ENCODE data around the gene KCNQ5.

The KCNQ5 gene

DNA sequence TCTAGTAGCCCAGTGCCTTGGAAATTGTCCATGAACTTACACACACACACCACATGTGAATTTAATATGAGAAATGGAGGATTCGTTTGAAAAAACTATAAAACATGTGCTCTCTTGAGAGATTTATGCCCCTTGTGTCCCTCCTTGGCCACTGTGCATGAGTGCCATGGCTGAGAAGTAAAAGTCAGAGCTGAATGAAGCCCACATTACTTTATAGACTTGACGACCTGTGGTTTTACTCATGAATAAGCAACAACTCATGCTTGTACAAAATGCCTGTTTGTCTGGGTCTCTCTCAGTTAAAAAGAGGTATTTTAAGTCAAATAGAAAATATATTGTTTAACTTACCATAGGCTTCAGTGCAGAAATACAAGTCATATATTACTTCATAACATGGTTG is 102.7 kb downstream of the KCNQ5 start:
- no peak overlapping the region for H3K4me3 Mint-ChIP-seq

DNA sequence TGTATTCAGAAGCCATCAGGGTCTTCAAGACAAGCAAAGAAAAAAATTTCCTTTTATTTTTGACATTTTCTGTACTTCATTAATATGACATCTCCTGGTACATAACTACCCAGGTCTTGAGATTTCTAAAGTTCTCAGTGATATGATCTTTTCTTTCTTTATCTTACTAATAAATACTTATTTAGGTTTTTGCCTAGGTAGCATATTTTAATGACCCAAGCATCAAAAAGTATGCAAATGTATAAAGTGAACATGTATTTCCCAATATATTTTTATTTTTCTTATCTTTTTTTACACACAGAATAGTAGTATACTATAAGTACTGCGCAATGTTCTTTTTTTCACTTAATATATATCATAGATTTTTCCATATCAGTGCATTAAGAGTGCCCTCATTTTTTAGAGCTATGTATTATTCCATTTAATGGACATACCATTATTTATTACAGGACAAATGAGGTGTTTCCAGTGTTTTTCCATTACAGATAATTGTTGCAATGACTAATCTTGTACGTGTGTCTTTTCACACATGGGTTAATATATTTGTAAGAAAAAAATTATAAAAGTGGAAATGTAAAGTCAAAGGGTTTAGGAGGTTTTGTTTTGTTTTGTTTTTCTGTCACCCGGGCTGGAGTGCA is 107.0 kb downstream of the KCNQ5 start:
- no peaks in the 10 kb centered on the region for H3K4me1 Mint-ChIP-seq (ENCODE audit: low read depth)

More for the DNA sequence above, 102.7 kb downstream of the KCNQ5 start:
- H3K4me1 Mint-ChIP-seq (ENCODE audit: low read depth), result no peaks in the 10 kb centered on the region
- no peaks in the 10 kb centered on the region for H3K36me3 Mint-ChIP-seq (ENCODE audit: low read depth)
- no peaks in the 10 kb centered on the region for H3K9me3 Mint-ChIP-seq
- no peak overlapping the region for H3K27ac Mint-ChIP-seq
- H3K27me3 Mint-ChIP-seq (ENCODE audit: low read depth), result no peaks in the 10 kb centered on the region

DNA sequence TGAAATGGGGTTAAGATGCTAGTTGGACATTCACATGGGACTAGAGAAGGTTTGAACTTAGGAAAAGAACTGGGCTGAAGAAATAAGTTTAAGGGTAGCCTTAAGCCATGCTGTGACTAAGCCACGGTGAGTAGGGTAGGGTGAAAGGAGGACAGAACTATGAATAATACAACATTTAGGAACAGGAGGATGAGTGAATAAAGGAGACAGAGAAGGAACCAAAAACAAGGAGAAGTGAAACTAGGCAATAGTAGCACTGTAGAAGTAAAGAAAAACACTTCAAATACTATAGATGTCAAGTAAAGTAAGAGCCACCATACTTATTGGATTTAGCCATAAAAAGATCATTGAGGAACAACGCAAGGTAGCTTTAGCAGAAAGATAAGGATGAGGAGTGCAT is 111.2 kb downstream of the KCNQ5 start:
- Mint-ChIP-seq H3K4me1 (ENCODE audit: low read depth) (no peaks in the 10 kb centered on the region), H3K9me3 (peaks cover 6% of the 10 kb centered on the region), H3K27ac (no peak overlapping the region), H3K36me3 (ENCODE audit: low read depth) (peaks cover 2% of the 10 kb centered on the region), H3K4me3 (no peak overlapping the region), H3K27me3 (ENCODE audit: low read depth) (no peaks in the 10 kb centered on the region)

More for the DNA sequence above, 107.0 kb downstream of the KCNQ5 start:
- Mint-ChIP-seq H3K9me3 (no peaks in the 10 kb centered on the region), H3K27me3 (ENCODE audit: low read depth) (no peaks in the 10 kb centered on the region), H3K36me3 (ENCODE audit: low read depth) (no peaks in the 10 kb centered on the region), H3K4me3 (no peak overlapping the region), H3K27ac (no peak overlapping the region)

DNA sequence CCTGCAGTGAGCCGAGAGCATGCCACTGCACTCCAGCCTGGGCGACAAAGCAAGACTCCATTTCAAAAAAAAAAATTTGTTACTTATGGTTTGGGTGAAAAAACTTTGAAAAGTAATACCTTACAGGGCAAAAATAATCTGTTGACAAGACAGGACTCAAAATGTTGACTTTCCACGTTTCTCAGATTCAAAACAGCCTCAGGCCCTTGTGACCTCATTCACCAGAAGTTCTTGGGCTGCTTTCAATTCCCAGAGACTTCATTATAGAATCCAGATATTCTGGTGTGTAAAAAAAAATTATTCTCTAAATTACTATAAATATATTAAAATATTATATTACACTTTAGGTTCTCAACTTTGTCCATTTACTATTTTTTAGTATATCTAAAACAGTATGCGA is 116.2 kb downstream of the KCNQ5 start:
- H3K36me3 Mint-ChIP-seq (ENCODE audit: low read depth), result peaks cover 2% of the 10 kb centered on the region
- H3K9me3 Mint-ChIP-seq, result peaks cover 6% of the 10 kb centered on the region
- no peak overlapping the region for H3K4me3 Mint-ChIP-seq
- peaks cover 24% of the 10 kb centered on the region for H3K4me1 Mint-ChIP-seq (ENCODE audit: low read depth)
- no peak overlapping the region for H3K27ac Mint-ChIP-seq
- H3K27me3 Mint-ChIP-seq (ENCODE audit: low read depth), result no peaks in the 10 kb centered on the region

DNA sequence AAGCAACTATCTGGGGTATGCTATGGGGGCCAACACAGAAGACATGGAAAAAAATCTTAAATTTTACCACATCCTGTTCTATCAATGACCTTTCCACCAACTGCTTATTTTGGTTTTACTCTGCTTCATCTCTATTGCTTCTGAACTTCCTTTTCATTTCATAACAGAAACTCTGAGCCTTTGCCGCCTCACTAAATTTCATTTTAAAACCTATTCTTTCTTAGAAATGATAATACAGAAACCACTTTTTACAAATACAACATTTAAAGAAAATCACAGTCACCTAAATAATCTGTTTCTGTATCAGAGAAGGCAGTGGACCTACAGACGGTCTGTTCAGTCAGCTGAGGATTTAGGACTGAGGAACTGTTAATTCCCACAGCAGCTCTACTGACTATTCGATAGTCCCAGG is 117.5 kb downstream of the KCNQ5 start:
- H3K4me1 Mint-ChIP-seq (ENCODE audit: low read depth), result peaks cover 24% of the 10 kb centered on the region
- H3K9me3 Mint-ChIP-seq, result peaks cover 6% of the 10 kb centered on the region
- no peaks in the 10 kb centered on the region for H3K27me3 Mint-ChIP-seq (ENCODE audit: low read depth)
- peaks cover 2% of the 10 kb centered on the region for H3K36me3 Mint-ChIP-seq (ENCODE audit: low read depth)
- H3K27ac Mint-ChIP-seq, result no peak overlapping the region
- H3K4me3 Mint-ChIP-seq, result no peak overlapping the region

DNA sequence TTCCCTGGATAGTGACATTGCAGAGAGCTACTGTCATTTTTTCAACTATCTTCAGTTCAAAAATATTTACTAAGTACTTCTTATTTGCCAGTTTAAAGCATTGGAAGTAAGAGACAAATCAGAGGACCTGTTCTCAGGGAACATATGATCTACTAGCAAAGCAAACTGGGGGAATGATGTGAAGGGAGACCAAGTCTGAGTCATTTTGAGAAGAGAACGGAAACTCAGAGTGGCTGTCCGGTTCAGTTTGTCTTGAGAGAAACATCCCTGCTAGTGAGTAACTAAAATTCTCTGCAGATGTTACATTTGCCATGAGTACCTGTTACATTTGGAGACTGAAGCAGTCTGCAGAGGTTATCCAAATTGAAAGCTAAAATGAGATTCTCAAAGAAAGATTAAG is 118.3 kb downstream of the KCNQ5 start:
- peak overlapping the region; percentile 53 for H3K27ac Mint-ChIP-seq
- H3K36me3 Mint-ChIP-seq (ENCODE audit: low read depth), result peaks cover 2% of the 10 kb centered on the region
- no peaks in the 10 kb centered on the region for H3K27me3 Mint-ChIP-seq (ENCODE audit: low read depth)
- no peak overlapping the region for H3K4me3 Mint-ChIP-seq
- peaks cover 6% of the 10 kb centered on the region for H3K9me3 Mint-ChIP-seq
- H3K4me1 Mint-ChIP-seq (ENCODE audit: low read depth), result peaks cover 24% of the 10 kb centered on the region

DNA sequence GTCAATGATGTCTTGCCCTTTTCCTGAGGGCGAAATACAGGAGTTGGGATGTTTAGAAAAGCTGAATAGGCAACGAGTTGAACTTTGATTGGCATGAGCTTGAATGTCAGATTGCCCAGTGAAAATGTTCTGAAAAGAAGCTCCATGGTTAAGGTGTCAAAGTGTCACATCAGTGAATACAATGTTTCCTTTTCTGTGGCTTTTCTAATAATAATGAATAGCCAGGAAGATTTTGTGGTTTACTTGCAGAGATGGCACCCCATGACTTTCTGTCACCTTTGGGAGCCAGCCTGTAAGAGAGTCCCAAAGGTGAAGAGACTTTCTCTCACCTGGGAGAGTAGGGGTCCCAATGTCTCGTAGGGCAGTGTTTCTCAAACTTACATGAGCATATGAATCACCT is 119.2 kb downstream of the KCNQ5 start:
- peaks cover 24% of the 10 kb centered on the region for H3K4me1 Mint-ChIP-seq (ENCODE audit: low read depth)
- peaks cover 5% of the 10 kb centered on the region for H3K9me3 Mint-ChIP-seq
- no peak overlapping the region for H3K4me3 Mint-ChIP-seq
- no peak overlapping the region for H3K27ac Mint-ChIP-seq
- H3K27me3 Mint-ChIP-seq (ENCODE audit: low read depth), result no peaks in the 10 kb centered on the region
- peaks cover under 1% of the 10 kb centered on the region for H3K36me3 Mint-ChIP-seq (ENCODE audit: low read depth)

DNA sequence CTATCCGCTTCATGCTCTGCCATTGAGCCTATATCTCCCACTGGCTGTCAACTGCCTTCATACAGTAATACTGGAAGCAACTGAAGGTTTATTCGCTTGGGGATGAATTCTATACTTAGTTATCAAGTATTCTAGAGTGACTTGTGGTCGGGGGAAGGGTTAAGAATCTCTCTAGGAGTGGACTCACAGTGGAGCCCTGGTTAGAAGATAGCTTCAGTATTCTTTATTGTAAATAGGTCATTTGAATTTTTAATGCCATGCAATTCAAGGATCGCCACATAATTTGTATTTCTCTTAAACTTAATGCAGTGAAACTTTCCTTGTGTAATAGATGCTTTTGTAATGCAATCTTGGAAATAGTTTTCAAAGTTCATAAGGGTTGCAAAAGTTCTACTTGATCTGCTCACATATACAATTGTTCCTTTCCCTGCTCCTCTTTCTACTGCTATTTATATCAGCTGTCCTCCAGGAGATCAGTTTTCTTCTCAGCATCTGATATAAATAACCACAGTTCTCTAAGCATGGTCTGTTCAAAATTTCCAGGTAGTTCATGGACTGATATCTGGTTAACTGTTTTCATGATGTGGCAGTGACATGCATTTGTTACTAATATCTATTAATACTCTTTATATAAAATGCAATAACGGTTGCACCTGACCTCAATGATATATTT is 120.3 kb downstream of the KCNQ5 start:
- Mint-ChIP-seq H3K36me3 (ENCODE audit: low read depth) (no peaks in the 10 kb centered on the region), H3K27ac (no peak overlapping the region), H3K27me3 (ENCODE audit: low read depth) (no peaks in the 10 kb centered on the region), H3K9me3 (peaks cover 3% of the 10 kb centered on the region), H3K4me3 (no peak overlapping the region), H3K4me1 (ENCODE audit: low read depth) (peaks cover 27% of the 10 kb centered on the region)

DNA sequence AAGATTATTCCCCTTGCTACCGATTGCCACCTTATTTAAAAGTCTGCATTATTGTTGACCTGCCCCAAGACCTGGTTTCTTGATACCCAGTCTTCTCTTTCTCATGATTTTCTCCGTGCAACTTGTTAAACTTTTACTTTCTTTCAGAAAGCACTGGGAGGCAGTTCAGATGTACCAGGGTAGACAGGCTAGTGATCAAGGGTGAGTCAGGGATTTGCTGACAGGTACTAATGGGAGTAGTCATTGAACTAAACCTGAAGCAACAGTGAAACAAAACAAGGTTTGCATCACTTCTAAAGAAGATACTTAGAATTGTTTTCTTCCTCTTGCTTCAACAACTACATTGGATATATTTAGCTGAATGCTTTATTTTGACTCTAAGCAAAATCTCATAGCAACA is 124.4 kb downstream of the KCNQ5 start:
- H3K27me3 Mint-ChIP-seq (ENCODE audit: low read depth), result no peaks in the 10 kb centered on the region
- peaks cover 3% of the 10 kb centered on the region for H3K4me1 Mint-ChIP-seq (ENCODE audit: low read depth)
- H3K36me3 Mint-ChIP-seq (ENCODE audit: low read depth), result no peaks in the 10 kb centered on the region
- H3K27ac Mint-ChIP-seq, result no peak overlapping the region
- H3K4me3 Mint-ChIP-seq, result no peak overlapping the region
- H3K9me3 Mint-ChIP-seq, result no peaks in the 10 kb centered on the region

DNA sequence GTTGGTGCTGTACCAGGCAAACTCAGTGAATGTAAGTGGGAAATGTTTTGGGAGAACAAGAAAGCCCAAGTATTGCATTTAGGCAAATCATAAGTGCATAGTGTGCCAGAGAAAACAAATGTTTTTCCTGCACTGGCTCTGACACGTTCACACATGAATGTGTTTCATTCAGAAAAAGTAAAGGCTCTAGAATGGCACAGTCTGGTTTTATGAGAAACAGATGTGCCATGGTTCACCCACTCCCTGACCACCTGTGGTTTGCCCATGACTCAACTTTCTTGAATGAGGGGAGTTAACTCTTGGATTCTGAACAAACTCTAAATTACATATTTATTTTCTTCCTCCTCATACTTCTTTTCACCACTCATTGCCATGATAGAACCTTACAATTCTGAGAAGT is 126.9 kb downstream of the KCNQ5 start:
- H3K27ac Mint-ChIP-seq, result no peak overlapping the region
- H3K27me3 Mint-ChIP-seq (ENCODE audit: low read depth), result no peaks in the 10 kb centered on the region
- no peak overlapping the region for H3K4me3 Mint-ChIP-seq
- no peaks in the 10 kb centered on the region for H3K9me3 Mint-ChIP-seq
- H3K36me3 Mint-ChIP-seq (ENCODE audit: low read depth), result no peaks in the 10 kb centered on the region
- H3K4me1 Mint-ChIP-seq (ENCODE audit: low read depth), result peaks cover 2% of the 10 kb centered on the region

DNA sequence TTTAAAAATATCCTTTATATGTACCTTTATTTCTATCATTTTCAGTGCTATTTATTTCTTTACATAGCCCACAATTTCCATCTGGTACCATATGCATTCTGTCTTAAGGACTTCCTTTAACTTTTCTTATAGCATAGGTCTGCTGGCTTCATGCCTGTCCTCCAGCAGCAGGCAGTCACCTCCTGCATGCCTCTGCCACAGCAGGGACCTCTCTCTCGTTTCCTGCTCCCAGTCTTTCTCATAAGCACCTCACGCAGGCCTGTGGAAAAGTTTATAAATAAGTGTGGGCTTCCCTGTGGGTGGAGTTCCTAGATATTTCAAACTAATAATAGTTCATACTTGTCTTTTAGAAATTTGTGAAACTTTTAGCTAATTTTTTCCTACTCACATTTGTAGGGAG is 133.9 kb downstream of the KCNQ5 start:
- no peaks in the 10 kb centered on the region for H3K27me3 Mint-ChIP-seq (ENCODE audit: low read depth)
- no peaks in the 10 kb centered on the region for H3K9me3 Mint-ChIP-seq
- no peak overlapping the region for H3K27ac Mint-ChIP-seq
- no peak overlapping the region for H3K4me3 Mint-ChIP-seq
- no peaks in the 10 kb centered on the region for H3K36me3 Mint-ChIP-seq (ENCODE audit: low read depth)
- H3K4me1 Mint-ChIP-seq (ENCODE audit: low read depth), result no peaks in the 10 kb centered on the region

DNA sequence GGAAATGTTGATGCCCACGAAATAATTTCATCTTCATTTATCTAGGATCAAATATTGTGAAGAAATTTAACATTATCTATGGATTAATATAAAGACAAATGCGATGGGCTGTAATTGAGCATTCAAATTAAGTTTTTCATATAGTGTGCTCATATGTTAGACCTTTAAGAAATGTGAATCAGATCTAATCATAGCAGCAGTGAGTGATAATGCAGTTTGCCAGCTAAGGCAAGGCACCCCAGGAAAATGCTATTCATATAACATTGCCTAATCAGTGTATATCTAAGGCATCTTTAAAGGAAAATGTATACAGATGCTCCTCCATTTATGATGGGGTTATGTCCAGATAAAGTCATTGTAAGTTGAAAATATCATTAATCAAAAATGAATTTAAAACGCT is 135.2 kb downstream of the KCNQ5 start:
- H3K4me1 Mint-ChIP-seq (ENCODE audit: low read depth), result no peaks in the 10 kb centered on the region
- H3K27me3 Mint-ChIP-seq (ENCODE audit: low read depth), result no peaks in the 10 kb centered on the region
- no peaks in the 10 kb centered on the region for H3K36me3 Mint-ChIP-seq (ENCODE audit: low read depth)
- H3K27ac Mint-ChIP-seq, result no peak overlapping the region
- no peaks in the 10 kb centered on the region for H3K9me3 Mint-ChIP-seq
- no peak overlapping the region for H3K4me3 Mint-ChIP-seq

DNA sequence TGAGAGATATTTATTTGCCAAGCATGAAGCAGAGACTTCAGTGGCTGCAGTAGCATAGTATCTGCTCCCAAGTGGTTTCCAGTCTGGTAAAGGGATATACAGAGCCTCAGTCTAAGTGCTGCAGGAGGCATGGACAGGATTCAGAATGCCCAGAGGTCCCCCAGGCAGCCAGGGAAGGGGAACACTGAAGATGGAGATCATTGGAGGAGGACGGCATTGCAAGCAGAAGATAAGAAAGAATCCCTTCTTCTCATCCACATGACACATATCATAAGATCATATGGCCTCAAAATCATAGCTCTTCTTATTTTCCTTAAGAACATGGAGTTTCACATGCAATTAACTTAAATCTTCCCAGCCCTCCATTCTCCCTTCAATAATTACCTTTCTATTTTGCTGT is 136.1 kb downstream of the KCNQ5 start:
- Mint-ChIP-seq H3K27me3 (ENCODE audit: low read depth) (no peaks in the 10 kb centered on the region), H3K27ac (no peak overlapping the region), H3K4me1 (ENCODE audit: low read depth) (no peaks in the 10 kb centered on the region)

DNA sequence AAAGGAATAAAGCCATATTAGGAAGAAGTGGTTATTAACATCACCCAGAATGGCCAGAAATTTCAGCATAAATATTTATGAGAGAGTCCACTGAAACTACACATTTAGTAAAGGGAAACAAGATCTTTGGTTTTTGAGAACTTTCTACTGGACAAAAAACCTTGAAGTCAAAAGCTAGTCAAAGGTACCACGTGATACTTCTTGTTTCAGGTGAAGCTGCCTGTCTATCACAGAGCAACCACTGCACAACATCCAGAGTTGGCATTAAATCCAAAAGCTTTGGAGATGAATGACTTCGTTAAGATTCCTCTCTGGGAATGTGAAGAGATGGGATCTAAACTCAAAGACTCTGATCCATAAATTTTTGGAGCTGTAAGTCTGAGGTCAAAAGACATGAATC is 137.0 kb downstream of the KCNQ5 start:
- H3K36me3 Mint-ChIP-seq (ENCODE audit: low read depth), result no peaks in the 10 kb centered on the region
- H3K9me3 Mint-ChIP-seq, result no peaks in the 10 kb centered on the region
- H3K27ac Mint-ChIP-seq, result no peak overlapping the region
- no peaks in the 10 kb centered on the region for H3K27me3 Mint-ChIP-seq (ENCODE audit: low read depth)
- H3K4me3 Mint-ChIP-seq, result no peak overlapping the region
- H3K4me1 Mint-ChIP-seq (ENCODE audit: low read depth), result no peaks in the 10 kb centered on the region

More for the DNA sequence above, 136.1 kb downstream of the KCNQ5 start:
- Mint-ChIP-seq H3K9me3 (no peaks in the 10 kb centered on the region), H3K4me3 (no peak overlapping the region), H3K36me3 (ENCODE audit: low read depth) (no peaks in the 10 kb centered on the region)

DNA sequence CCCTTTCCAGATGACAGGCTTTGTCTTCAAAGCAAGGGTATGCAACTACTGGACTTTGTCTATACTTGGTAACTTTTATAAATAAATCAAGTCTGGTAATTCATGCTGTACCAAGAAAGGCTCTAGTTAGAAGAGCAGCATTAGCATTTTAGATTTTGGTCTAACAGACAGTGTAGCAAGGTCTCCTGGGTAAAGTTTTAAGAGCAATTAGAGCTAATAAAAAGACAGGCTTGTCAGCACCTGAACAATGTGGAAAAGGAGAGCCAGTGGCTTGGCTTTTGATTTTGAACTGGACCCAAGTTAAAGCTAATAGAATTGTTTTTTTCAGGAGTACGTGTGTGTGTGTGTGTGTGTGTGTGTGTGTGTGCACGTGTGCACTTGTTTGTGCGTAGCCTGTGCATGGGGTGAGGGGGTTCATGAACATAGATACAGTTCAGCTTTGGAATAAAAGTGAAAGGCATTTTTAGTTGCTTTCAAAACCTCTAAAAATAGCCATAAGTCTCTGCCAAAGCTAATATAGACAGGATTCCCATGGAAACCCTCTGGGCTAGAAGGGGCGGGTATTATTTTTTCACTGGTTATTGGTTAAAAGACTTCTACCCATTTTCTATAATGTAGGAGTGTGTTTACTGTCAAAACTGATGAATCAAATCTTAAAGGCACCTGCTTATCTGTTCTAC is 138.4 kb downstream of the KCNQ5 start:
- Mint-ChIP-seq H3K9me3 (no peaks in the 10 kb centered on the region), H3K27me3 (ENCODE audit: low read depth) (no peaks in the 10 kb centered on the region), H3K4me3 (no peak overlapping the region), H3K36me3 (ENCODE audit: low read depth) (no peaks in the 10 kb centered on the region), H3K27ac (no peak overlapping the region), H3K4me1 (ENCODE audit: low read depth) (no peaks in the 10 kb centered on the region)
